GM12878 (cell line): Measurements from ENCODE around the gene TRPM3. TPM values are rescaled to one million over a fixed set of nuclear protein-coding genes. Genes with fewer than 3 reads are reported as not detected.

ENCODE experiments used
- BMI1 ChIP-seq: fragments of 450-650 bp; IDR thresholded peaks from 2 replicates; pipeline ENCODE4 v1.6.1; 2016; ENCODE audit warnings: mild to moderate bottlenecking, moderate library complexity, borderline replicate concordance
- CBX5 ChIP-seq: sonication (generic); IDR thresholded peaks from 2 replicates; pipeline ENCODE4 v1.6.1; 2016; ENCODE audit warnings: low read depth, moderate library complexity, mild to moderate bottlenecking, inconsistent platforms
- CEBPB ChIP-seq, 2 experiments: fragments of 150-350 bp in 1 of 2; IDR thresholded peaks; 2 replicates each; pipeline ENCODE4 v1.6.1; 2012 to 2014; ENCODE audit warnings: low read depth in 2 of 2, low read length in 2 of 2, borderline replicate concordance in 1 of 2, inconsistent platforms in 1 of 2
- DPF2 ChIP-seq: fragments of 450-650 bp; IDR thresholded peaks from 2 replicates; pipeline ENCODE4 v1.6.1; 2017; ENCODE audit warnings: mild to moderate bottlenecking
- NFYA ChIP-seq: IDR thresholded peaks from 2 replicates; pipeline ENCODE4 v1.6.1; 2011; ENCODE audit warnings: low read depth, mild to moderate bottlenecking, low read length, improper control_type of control experiment, borderline replicate concordance
- NFYB ChIP-seq: IDR thresholded peaks from 2 replicates; pipeline ENCODE4 v1.6.1; 2011; ENCODE audit warnings: low read depth, mild to moderate bottlenecking, low read length, improper control_type of control experiment, moderate library complexity; ENCODE audit not compliant: insufficient read depth
- PAX5 ChIP-seq: IDR thresholded peaks from 2 replicates; pipeline ENCODE4 v1.6.1; 2011; ENCODE audit warnings: low read depth, low read length, borderline replicate concordance
- PAX8 ChIP-seq: fragments of 450-650 bp; IDR thresholded peaks from 2 replicates; pipeline ENCODE4 v1.6.1; 2017; ENCODE audit warnings: mild to moderate bottlenecking, moderate library complexity
- POU2F2 ChIP-seq: IDR thresholded peaks from 3 replicates; pipeline ENCODE4 v1.6.1; 2011; ENCODE audit warnings: low read depth, mild to moderate bottlenecking, low read length, borderline replicate concordance
- SRF ChIP-seq, 2 experiments: IDR thresholded peaks; 2 replicates each; pipeline ENCODE4 v1.6.1; 2011; ENCODE audit warnings: low read depth in 2 of 2, low read length in 2 of 2, mild to moderate bottlenecking in 1 of 2, moderate library complexity in 1 of 2
- TARDBP ChIP-seq: IDR thresholded peaks from 2 replicates; pipeline ENCODE4 v1.6.1; 2016; ENCODE audit warnings: borderline replicate concordance
- TCF3 ChIP-seq: IDR thresholded peaks from 2 replicates; pipeline ENCODE4 v1.6.1; 2012; ENCODE audit warnings: low read depth, mild to moderate bottlenecking, low read length, borderline replicate concordance; ENCODE audit not compliant: insufficient read depth
- polyA plus RNA-seq, 11 experiments: library from polyadenylated mRNA; depleted of rRNA in 4 of 11; unstranded in 6 of 11; stranded (reverse) in 5 of 11; fragments of >200 nt; fragmentation: Nextera tagmentation in 4 of 11; fragmentation: Illumina TruSeq in 1 of 11; extraction: Ambion mirVana in 4 of 11; extraction: Trizol in 1 of 11; gene quantifications; 1 replicate in 1 of 11; 2 replicates in 10 of 11; pipeline versions ENCODE4 v1.2.1 to v1.2.3, GENCODE V29; 2011 to 2016; ENCODE audit warnings: inconsistent platforms in 2 of 11, missing spikeins in 2 of 11, low read depth in 1 of 11
- total RNA-seq, 4 experiments: library from RNA; depleted of rRNA in 3 of 4; stranded (reverse); fragments of >200 nt in 3 of 4; fragmentation: Illumina TruSeq in 1 of 4; extraction: Trizol in 1 of 4; gene quantifications; 2 replicates each; pipeline versions ENCODE4 v1.2.1 to v1.2.3, GENCODE V29; 2013 to 2021
- TF ChIP-seq, protein P1 (sequence below): IDR thresholded peaks from 2 replicates; pipeline ENCODE4 v1.6.1; 2012; ENCODE audit warnings: low read depth, low read length, improper control_type of control experiment
- TF ChIP-seq, protein P2 (sequence below): fragments of 450-650 bp; formaldehyde crosslinking; IDR thresholded peaks from 2 replicates; pipeline ENCODE4 v1.5.0; 2022; ENCODE audit warnings: mild to moderate bottlenecking, missing genetic modification characterization
- TF ChIP-seq, protein P3 (sequence below): fragments of 450-650 bp; IDR thresholded peaks from 2 replicates; pipeline ENCODE4 v1.6.1; 2018; ENCODE audit warnings: mild to moderate bottlenecking, low read depth, moderate library complexity; ENCODE audit not compliant: partially characterized antibody
- TF ChIP-seq, protein P4 (sequence below): fragments of 450-650 bp; IDR thresholded peaks from 2 replicates; pipeline ENCODE4 v1.6.1; 2016; ENCODE audit warnings: mild to moderate bottlenecking

The TRPM3 gene
- total and polyA plus RNA-seq, 10 of the 15 experiments (the other 5 are each of a cell fraction or from before 2014, with no cell fraction given) = not detected

DNA sequence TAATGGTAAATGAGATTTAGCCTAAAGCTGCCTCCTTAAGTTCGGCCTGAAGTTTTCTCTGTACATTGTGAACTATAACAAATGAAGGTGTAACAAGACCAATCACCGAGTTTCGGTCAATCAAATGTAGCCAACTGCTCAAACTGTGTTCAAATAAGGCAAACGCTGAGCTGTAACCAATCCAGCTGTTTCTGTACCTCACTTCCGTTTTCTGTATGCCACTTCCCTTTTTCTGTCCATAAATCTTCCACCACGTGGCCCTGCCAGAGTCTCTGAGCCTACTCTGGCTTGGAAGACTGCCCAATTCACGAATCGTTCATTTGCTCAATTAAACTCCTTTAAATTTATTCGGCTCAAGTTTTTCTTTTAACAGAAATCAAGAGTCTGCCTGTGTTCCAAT, 513.5 kb downstream of the TRPM3 start (continued):
- TF ChIP-seq, protein P1, sequence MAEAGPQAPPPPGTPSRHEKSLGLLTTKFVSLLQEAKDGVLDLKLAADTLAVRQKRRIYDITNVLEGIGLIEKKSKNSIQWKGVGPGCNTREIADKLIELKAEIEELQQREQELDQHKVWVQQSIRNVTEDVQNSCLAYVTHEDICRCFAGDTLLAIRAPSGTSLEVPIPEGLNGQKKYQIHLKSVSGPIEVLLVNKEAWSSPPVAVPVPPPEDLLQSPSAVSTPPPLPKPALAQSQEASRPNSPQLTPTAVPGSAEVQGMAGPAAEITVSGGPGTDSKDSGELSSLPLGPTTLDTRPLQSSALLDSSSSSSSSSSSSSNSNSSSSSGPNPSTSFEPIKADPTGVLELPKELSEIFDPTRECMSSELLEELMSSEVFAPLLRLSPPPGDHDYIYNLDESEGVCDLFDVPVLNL = no peak
- TF ChIP-seq, protein P2, sequence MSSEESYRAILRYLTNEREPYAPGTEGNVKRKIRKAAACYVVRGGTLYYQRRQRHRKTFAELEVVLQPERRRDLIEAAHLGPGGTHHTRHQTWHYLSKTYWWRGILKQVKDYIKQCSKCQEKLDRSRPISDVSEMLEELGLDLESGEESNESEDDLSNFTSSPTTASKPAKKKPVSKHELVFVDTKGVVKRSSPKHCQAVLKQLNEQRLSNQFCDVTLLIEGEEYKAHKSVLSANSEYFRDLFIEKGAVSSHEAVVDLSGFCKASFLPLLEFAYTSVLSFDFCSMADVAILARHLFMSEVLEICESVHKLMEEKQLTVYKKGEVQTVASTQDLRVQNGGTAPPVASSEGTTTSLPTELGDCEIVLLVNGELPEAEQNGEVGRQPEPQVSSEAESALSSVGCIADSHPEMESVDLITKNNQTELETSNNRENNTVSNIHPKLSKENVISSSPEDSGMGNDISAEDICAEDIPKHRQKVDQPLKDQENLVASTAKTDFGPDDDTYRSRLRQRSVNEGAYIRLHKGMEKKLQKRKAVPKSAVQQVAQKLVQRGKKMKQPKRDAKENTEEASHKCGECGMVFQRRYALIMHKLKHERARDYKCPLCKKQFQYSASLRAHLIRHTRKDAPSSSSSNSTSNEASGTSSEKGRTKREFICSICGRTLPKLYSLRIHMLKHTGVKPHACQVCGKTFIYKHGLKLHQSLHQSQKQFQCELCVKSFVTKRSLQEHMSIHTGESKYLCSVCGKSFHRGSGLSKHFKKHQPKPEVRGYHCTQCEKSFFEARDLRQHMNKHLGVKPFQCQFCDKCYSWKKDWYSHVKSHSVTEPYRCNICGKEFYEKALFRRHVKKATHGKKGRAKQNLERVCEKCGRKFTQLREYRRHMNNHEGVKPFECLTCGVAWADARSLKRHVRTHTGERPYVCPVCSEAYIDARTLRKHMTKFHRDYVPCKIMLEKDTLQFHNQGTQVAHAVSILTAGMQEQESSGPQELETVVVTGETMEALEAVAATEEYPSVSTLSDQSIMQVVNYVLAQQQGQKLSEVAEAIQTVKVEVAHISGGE (CRISPR knock-in tag) = no peak
- TF ChIP-seq, protein P3, sequence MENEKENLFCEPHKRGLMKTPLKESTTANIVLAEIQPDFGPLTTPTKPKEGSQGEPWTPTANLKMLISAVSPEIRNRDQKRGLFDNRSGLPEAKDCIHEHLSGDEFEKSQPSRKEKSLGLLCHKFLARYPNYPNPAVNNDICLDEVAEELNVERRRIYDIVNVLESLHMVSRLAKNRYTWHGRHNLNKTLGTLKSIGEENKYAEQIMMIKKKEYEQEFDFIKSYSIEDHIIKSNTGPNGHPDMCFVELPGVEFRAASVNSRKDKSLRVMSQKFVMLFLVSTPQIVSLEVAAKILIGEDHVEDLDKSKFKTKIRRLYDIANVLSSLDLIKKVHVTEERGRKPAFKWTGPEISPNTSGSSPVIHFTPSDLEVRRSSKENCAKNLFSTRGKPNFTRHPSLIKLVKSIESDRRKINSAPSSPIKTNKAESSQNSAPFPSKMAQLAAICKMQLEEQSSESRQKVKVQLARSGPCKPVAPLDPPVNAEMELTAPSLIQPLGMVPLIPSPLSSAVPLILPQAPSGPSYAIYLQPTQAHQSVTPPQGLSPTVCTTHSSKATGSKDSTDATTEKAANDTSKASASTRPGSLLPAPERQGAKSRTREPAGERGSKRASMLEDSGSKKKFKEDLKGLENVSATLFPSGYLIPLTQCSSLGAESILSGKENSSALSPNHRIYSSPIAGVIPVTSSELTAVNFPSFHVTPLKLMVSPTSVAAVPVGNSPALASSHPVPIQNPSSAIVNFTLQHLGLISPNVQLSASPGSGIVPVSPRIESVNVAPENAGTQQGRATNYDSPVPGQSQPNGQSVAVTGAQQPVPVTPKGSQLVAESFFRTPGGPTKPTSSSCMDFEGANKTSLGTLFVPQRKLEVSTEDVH = no peak
- TF ChIP-seq BMI1 (no peak), SRF (IDR thresholded peaks at IDR 0.05; ENCODE audit: low read depth in 2 of 2, low read length in 2 of 2) (no peak), DPF2 (0 out of 2 replicates have a peak, but pooled peaks have one; percentile 22), TCF3 (no peak), TARDBP (no peak), POU2F2 (no peak), PAX8 (no peak), CBX5 (no peak), NFYA (no peak), NFYB (0 out of 2 replicates have a peak, but pooled peaks have one; percentile 22), CEBPB (IDR thresholded peaks at IDR 0.05; ENCODE audit: borderline replicate concordance in 1 of 2, low read depth in 2 of 2, low read length in 2 of 2) (no peak), PAX5 (no peak)
- TF ChIP-seq, protein P4, sequence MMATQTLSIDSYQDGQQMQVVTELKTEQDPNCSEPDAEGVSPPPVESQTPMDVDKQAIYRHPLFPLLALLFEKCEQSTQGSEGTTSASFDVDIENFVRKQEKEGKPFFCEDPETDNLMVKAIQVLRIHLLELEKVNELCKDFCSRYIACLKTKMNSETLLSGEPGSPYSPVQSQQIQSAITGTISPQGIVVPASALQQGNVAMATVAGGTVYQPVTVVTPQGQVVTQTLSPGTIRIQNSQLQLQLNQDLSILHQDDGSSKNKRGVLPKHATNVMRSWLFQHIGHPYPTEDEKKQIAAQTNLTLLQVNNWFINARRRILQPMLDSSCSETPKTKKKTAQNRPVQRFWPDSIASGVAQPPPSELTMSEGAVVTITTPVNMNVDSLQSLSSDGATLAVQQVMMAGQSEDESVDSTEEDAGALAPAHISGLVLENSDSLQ = peak; percentile 89
